NOMO-1 treated with dmso at 0.1 percent for 144 hours (cell line): ENCODE measurements around the gene SLC38A7.
"Not testable (repeated sequence)": the region's sequence is repeated elsewhere in the genome, so short reads cannot be mapped to it uniquely, and the experiment has no call there.

Experiments
- DNase-seq: peaks from one replicate; lab custom pipeline; 2025; ENCODE audit not compliant: unreplicated experiment; lab: John Stamatoyannopoulos, UW

SLC38A7 gene

DNA sequence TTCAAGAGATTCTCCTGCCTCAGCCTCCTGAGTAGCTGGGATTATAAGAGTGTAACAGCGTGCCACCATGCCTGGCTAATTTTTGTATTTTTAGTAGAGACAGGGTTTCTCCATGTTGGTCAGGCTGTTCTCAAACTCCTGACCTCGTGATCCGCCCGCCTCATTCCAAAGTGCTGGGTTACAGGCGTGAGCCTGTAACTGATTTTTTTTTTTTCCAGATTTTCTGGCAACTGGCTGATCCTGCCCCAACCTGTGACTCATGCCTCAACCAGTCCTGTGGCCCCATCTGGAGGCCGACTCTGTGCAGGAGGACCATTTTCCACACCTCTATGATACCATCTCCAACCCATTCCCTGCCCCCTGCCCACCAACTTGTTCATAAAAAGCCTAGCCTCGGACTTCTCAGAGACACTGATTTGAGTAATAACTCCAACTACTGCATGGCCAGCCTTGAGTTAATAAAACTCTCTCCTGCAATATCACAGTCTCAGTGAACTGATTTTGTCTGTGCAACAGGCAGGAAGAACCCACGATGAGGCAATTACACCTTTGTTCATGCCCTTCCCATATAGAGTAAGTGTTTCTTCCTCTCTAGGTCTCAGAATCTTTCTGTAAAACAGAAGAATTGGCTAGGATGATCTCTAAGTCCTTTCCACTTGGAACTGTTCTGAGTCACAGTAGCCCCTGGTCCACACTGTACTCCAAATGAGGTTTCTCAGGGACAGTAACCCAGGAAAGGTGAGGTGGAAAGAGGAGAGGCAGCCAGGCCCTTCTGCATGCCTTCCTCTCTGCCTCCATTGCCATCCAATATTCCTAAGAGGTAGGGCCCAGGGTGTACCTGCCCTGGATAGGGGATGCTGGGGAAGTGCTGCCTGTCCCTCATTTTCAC, 46.2 kb downstream of the SLC38A7 start:
- DNase-seq, result no peak

- DNase-seq, result not testable (repeated sequence)
Observed at GRCh38 chr16:58637021-58637420, 47.5 kb downstream of the SLC38A7 start.

- DNase-seq, result no peak
Observed at GRCh38 chr16:58636466-58636865, 48.1 kb downstream of the SLC38A7 start.

DNA sequence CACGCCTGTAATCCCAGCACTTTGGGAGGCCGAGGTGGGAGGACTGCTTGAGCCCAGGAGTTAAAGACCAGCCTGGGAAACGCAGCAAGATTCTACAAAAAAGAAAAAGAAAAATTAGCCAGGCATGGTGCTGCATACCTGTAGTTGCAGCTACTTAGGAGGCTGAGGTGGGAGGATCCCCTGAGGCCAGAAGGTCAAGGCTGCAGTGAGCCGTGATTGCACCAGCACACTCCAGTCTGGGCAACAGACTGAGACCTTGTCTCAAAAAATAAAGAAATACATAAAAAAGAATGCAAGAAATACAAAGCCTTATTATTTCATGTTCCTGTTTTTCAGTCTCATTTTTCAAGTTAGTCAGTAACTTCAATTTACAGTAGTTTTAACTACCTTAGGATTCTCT, 49.1 kb downstream of the SLC38A7 start:
- DNase-seq, result no peak

DNA sequence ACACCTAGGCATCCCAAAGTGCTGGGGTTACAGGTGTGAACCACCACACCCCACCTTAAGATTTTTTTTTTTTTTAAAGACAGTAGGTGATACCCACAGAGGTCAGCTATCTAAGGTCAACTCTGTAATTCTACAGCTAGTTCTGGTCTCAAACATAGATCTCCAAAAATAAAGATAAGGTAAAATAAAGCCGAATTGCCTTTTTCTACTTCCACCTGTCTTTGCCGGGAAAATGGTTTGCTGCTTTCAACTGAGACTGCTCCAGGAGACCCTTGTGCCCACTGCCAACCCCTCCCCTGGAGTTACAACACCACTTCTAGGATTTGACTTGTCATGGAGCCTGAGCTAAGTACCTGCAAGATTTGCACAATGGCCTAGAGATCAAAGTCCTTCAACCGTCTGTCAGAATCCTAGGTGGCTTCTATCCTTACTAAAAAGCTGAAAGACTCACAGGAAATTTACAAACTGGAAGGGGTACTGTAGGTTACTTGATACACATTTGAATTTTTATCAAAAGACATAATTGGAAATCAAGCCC, 50.2 kb downstream of the SLC38A7 start:
- no peak for DNase-seq

DNA sequence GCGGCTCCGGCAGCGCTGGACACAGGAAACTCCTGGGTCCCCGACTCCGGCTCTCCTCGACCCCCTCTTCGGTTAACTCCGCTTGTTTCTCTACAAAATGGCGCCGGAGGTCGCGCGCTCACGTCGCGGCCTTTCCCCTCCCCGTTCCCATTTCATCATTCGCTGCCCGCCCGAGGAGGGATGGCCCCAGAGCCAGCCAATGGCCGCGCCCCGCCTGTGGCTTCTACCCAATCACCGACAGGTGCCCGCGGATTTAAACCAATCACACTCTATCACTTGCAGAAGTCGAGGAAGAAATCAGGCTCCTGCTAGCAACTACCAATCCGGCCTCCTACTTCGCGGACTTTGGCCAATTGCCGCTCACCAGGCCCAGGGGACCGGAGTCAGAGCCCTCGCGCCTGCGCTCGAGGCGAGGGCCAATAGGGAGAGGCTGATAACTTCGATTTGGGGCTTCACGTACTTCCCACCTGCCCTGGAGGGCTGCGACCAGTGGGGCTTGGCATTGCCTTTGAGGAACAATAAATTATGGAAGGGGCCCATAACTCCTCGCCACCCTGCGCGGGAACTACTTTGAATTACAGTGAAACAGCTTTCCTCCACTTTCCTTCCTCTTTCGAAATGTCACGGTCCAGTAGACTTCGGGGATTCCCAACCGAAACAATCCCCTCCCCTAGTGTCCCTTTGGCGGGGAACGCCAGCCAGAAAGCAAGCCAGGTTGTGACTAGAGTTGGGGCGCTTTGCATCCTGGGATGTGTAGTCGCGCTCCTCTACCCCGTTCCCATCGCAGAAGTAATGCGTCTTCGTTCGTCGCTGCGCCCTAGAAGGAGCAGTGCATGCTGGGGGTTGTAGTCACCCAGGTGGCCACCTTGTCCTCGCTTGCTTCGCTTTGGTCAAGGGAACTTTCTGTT, 54.6 kb downstream of the SLC38A7 start, which contains the start of gene CNOT1:
Gene CNOT1 (minus strand): TSS at position 94 of the 908 bp plus-strand sequence. CDS start 30,489 bp downstream, outside the sequence.
- peak; percentile 98 for DNase-seq

GRCh38 chr16:58628845-58629732, 55.5 kb downstream of the SLC38A7 start:
- no peak for DNase-seq

DNA sequence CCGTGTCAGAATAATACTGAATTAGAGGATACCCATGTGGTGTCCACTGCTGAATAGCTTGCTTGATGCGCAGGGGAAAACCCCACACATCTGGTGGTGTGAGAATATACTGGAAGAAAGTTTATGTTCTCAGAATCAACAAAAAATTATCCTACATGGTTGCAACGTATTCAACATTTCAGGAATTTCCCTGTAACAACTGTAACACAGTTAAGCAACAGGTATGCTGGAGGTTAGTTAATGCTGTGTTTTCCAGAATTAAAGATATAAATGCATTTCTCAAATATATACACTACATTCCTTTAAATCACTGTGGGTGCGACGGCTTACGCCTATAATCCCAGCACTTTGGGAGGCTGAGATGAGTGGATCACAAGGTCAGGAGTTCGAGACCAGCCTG, 60.4 kb downstream of the SLC38A7 start:
- no peak for DNase-seq

- no peak for DNase-seq
Observed at GRCh38 chr16:58620396-58620795, 64.2 kb downstream of the SLC38A7 start.

DNA sequence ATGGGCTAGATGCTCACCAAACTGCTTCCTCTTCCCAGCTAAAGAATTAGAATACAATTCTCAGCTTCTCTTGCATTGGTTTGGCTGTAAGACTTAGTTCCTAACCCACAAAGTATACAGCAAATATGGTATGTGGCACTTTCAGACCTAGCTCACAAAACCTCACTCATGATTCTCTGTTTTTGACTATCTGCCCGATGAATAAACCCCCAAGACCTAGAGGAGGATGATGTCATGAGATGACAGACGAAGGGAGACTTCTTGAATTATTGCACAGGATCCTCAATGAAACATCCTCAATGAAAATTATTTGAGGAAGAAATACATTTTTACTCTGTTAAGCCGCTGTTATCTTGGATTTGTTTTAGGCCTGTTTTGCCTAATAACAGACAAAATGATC, 69.3 kb downstream of the SLC38A7 start:
- DNase-seq, result no peak
